ENCODE results near the gene DEFB118.
"Not testable (repeated sequence)": the region's sequence is repeated elsewhere in the genome, so short reads cannot be mapped to it uniquely, and the experiment has no call there.

Gene DEFB118

GRCh38 chr20:31368301-31368700, at the start of gene DEFB118:
Gene DEFB118 (plus strand): TSS chr20:31368601. CDS start chr20:31368651, 50 bp downstream.
- TF ChIP-seq CTCF (conservative IDR thresholded peaks at IDR 0.05; ENCODE audit: low read depth, low read length), result no peak
- H3K4me3 ChIP-seq (ENCODE audit: low read depth, low read length), result no peak within 1 kb of the TSS
- DNase-seq (ENCODE audit: low read depth), result no peak

- DNase-seq (ENCODE audit: low read depth), result no peak
- TF ChIP-seq CTCF (conservative IDR thresholded peaks at IDR 0.05; ENCODE audit: low read depth, low read length), result no peak
- H3K4me3 ChIP-seq (ENCODE audit: low read depth, low read length), result no peak overlapping the region
Observed at GRCh38 chr20:31322504-31322903, 45.9 kb upstream of the DEFB118 start.

GRCh38 chr20:31330893-31331292, 37.5 kb upstream of the DEFB118 start:
- H3K4me3 ChIP-seq (ENCODE audit: low read depth, low read length), result no peak overlapping the region
- no peak for DNase-seq (ENCODE audit: low read depth)
- TF ChIP-seq CTCF (conservative IDR thresholded peaks at IDR 0.05; ENCODE audit: low read depth, low read length), result no peak

GRCh38 chr20:31341470-31341869, 26.9 kb upstream of the DEFB118 start:
- no peak overlapping the region for H3K4me3 ChIP-seq (ENCODE audit: low read depth, low read length)
- TF ChIP-seq CTCF (conservative IDR thresholded peaks at IDR 0.05; ENCODE audit: low read depth, low read length), result no peak
- DNase-seq (ENCODE audit: low read depth), result no peak

- TF ChIP-seq CTCF (conservative IDR thresholded peaks at IDR 0.05; ENCODE audit: low read depth, low read length), result no peak
- H3K4me3 ChIP-seq (ENCODE audit: low read depth, low read length), result no peak overlapping the region
- DNase-seq (ENCODE audit: low read depth), result no peak
Observed at GRCh38 chr20:31355981-31356380, 12.4 kb upstream of the DEFB118 start.

GRCh38 chr20:31363295-31363694, 5.1 kb upstream of the DEFB118 start:
- no peak for TF ChIP-seq CTCF (conservative IDR thresholded peaks at IDR 0.05; ENCODE audit: low read depth, low read length)
- no peak overlapping the region for H3K4me3 ChIP-seq (ENCODE audit: low read depth, low read length)
- DNase-seq (ENCODE audit: low read depth), result no peak

GRCh38 chr20:31364272-31364671, 4.1 kb upstream of the DEFB118 start:
- H3K4me3 ChIP-seq (ENCODE audit: low read depth, low read length); DNase-seq (ENCODE audit: low read depth): not testable (repeated sequence)

- no peak for TF ChIP-seq CTCF (conservative IDR thresholded peaks at IDR 0.05; ENCODE audit: low read depth, low read length)
- no peak for DNase-seq (ENCODE audit: low read depth)
Observed at GRCh38 chr20:31374346-31374745, 5.9 kb downstream of the DEFB118 start.

More at GRCh38 chr20:31374346-31374745, 5.9 kb downstream of the DEFB118 start:
- H3K4me3 ChIP-seq (ENCODE audit: low read depth, low read length), result no peak overlapping the region
